Measurements from ENCODE around the gene ZNF792. TPM values are rescaled to one million over a fixed set of nuclear protein-coding genes. Genes with fewer than 3 reads are reported as not detected.

Gene ZNF792
- total and polyA plus RNA-seq, 2 of the 4 experiments (the other 2 are of a cell fraction): 1.5 to 4.8 TPM

GRCh38 chr19:34938886-34939285, 25.1 kb downstream of the ZNF792 start:
- intact Hi-C loops (cut with micrococcal nuclease): no loop called here
- BruUV-seq (replicated peaks): no TSS peak
- Histone ChIP-seq H3K14ac (replicated peaks; ENCODE audit: low read depth, low read length) (no peak overlapping the region), H3K4me1 (ENCODE audit: control insufficient read depth, insufficient read depth, low read length) (no peaks in the 10 kb centered on the region), H2BK15ac (ENCODE audit: low read depth, low read length) (no peak overlapping the region), H2AK9ac (replicated peaks; ENCODE audit: low read depth, low read length, poor library complexity) (no peak overlapping the region), H3K18ac (ENCODE audit: low read depth, low read length) (no peak overlapping the region), H3K23ac (ENCODE audit: low read depth, low read length) (no peak overlapping the region), H4K20me1 (ENCODE audit: insufficient read depth, low read length) (no peaks in the 10 kb centered on the region), H4K5ac (ENCODE audit: low read depth, low read length) (no peak overlapping the region), H3K27me3 (ENCODE audit: control insufficient read depth, insufficient read depth, low read length) (no peaks in the 10 kb centered on the region), H3K36me3 (ENCODE audit: control insufficient read depth, insufficient read depth, low read length) (peaks cover 12% of the 10 kb centered on the region), H3K56ac (ENCODE audit: extremely low read depth, insufficient read depth, low read length) (no peak overlapping the region), H2AFZ (replicated peaks; ENCODE audit: low read length, poor library complexity) (no peak overlapping the region), H3K4me2 (ENCODE audit: low read depth, low read length) (no peak overlapping the region), H2BK20ac (ENCODE audit: low read depth, low read length) (no peak overlapping the region), H2BK5ac (ENCODE audit: low read depth, low read length, poor library complexity, severe bottlenecking) (no peak overlapping the region), H2BK120ac (ENCODE audit: low read depth, low read length) (no peak overlapping the region), H4K91ac (ENCODE audit: insufficient read depth, low read depth, low read length) (no peak overlapping the region), H4K8ac (ENCODE audit: low read depth in 2 of 2, low read length in 2 of 2) (no peak overlapping the region), H3K79me1 (ENCODE audit: low read depth in 1 of 2, low read length in 2 of 2) (no peaks in the 10 kb centered on the region), H3K4ac (ENCODE audit: low read depth, low read length) (no peak overlapping the region), H3K4me3 (ENCODE audit: insufficient read depth, low read depth, low read length) (no peak overlapping the region), H3K9me3 (ENCODE audit: control insufficient read depth, insufficient read depth, low read length) (peaks cover 10% of the 10 kb centered on the region), H2AK5ac (ENCODE audit: low read depth, low read length) (no peak overlapping the region), H3K9me1 (ENCODE audit: insufficient read depth, low read length) (no peaks in the 10 kb centered on the region), H3K9ac (ENCODE audit: low read depth, low read length) (no peak overlapping the region), H3K27ac (ENCODE audit: insufficient read depth, low read length) (no peak overlapping the region)
- no peak for ATAC-seq (ENCODE audit: low read depth)
- WGBS, 2 experiments (ENCODE audit: extremely low coverage in 2 of 2, insufficient read length in 1 of 2): 100% methylated on average over 3 of the region's 10 CpGs; no CpG with 5 or more reads in 1 of the 2 experiments
- dilution Hi-C loops (cut with HindIII; ENCODE audit: low sequenced_read_pairs, unreplicated experiment): no loop called here
- no peak for DNase-seq
- POLR2A ChIA-PET (ENCODE audit: unreplicated experiment): no interaction called here
- in situ Hi-C loops (cut with MboI; ENCODE audit: low sequenced_read_pairs): no loop called here
- CTCF ChIA-PET: no interaction called here
- TF ChIP-seq RAD21 (IDR thresholded peaks at IDR 0.05; ENCODE audit: low read length) (no peak), USF2 (IDR thresholded peaks at IDR 0.05; ENCODE audit: low read depth, low read length) (no peak), BHLHE40 (IDR thresholded peaks at IDR 0.05; ENCODE audit: low read depth, low read length) (no peak), MAFK (IDR thresholded peaks at IDR 0.05; ENCODE audit: low read depth, low read length) (no peak), CEBPB (IDR thresholded peaks at IDR 0.05; ENCODE audit: low read depth, low read length) (no peak), ELK1 (IDR thresholded peaks at IDR 0.05; ENCODE audit: borderline replicate concordance, low read depth, low read length) (no peak), CHD1 (IDR thresholded peaks at IDR 0.05; ENCODE audit: low read depth, low read length) (no peak), POLR2A (IDR thresholded peaks at IDR 0.05; ENCODE audit: low read depth, low read length) (no peak), FOS (IDR thresholded peaks at IDR 0.05; ENCODE audit: low read depth, low read length) (no peak), RFX5 (IDR thresholded peaks at IDR 0.05; ENCODE audit: low read depth, low read length) (no peak), SMC3 (IDR thresholded peaks at IDR 0.05; ENCODE audit: low read depth, low read length) (no peak), NFE2L2 (IDR thresholded peaks at IDR 0.05; ENCODE audit: low read depth, low read length) (no peak), RCOR1 (IDR thresholded peaks at IDR 0.05; ENCODE audit: insufficient replicate concordance, low read length) (no peak), MXI1 (IDR thresholded peaks at IDR 0.05; ENCODE audit: borderline replicate concordance, low read depth, low read length) (no peak), MAZ (IDR thresholded peaks at IDR 0.05; ENCODE audit: borderline replicate concordance, low read depth, low read length) (no peak)
- TF ChIP-seq, protein P1, sequence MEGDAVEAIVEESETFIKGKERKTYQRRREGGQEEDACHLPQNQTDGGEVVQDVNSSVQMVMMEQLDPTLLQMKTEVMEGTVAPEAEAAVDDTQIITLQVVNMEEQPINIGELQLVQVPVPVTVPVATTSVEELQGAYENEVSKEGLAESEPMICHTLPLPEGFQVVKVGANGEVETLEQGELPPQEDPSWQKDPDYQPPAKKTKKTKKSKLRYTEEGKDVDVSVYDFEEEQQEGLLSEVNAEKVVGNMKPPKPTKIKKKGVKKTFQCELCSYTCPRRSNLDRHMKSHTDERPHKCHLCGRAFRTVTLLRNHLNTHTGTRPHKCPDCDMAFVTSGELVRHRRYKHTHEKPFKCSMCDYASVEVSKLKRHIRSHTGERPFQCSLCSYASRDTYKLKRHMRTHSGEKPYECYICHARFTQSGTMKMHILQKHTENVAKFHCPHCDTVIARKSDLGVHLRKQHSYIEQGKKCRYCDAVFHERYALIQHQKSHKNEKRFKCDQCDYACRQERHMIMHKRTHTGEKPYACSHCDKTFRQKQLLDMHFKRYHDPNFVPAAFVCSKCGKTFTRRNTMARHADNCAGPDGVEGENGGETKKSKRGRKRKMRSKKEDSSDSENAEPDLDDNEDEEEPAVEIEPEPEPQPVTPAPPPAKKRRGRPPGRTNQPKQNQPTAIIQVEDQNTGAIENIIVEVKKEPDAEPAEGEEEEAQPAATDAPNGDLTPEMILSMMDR (conservative IDR thresholded peaks at IDR 0.05; ENCODE audit: low read depth, low read length): no peak

All from IMR-90 (cell line).